PFSK-1 (cell line): ENCODE data around the gene LEFTY1.

Source experiments
- POLR2AphosphoS5 ChIP-seq: IDR thresholded peaks from 2 replicates; pipeline ENCODE4 v1.6.1; 2012; ENCODE audit warnings: low read depth, mild to moderate bottlenecking, control low read depth, low read length, moderate library complexity
- TAF1 ChIP-seq: IDR thresholded peaks from 2 replicates; pipeline ENCODE4 v1.6.1; 2012; ENCODE audit warnings: low read length, control low read depth, borderline replicate concordance; ENCODE audit not compliant: insufficient read depth

DNA sequence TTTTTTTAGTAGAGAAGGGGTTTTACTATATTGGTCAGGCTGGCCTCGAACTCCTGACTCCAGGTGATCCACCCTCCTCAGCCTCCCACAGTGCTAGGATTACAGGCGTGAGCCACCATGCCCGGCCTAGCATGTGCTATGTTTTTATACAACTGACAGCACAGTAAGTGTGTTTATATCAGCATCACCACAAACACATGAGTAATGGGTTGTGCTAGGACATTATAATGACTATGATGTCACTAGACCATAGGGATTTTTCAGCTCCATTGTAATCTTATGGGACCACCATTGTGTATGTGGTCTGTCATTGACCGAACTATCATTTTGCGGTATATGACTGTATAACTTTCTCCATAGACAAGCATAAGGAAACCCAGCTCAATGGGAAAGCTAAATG, 45.8 kb upstream of the LEFTY1 start:
- TF ChIP-seq POLR2AphosphoS5 (no peak), TAF1 (no peak)
